Neural cell (in vitro differentiated cells): Measurements from ENCODE around the gene LIN37. TPM values are rescaled to one million over a fixed set of nuclear protein-coding genes. Genes with fewer than 3 reads are reported as not detected.

Experiments
- H2AFZ ChIP-seq: fragments of 200-600, 300-800 bp; sonication (generic), shearing (Covaris generic); 2 replicates; pipeline ENCODE4 v1.6.0; 2014; ENCODE audit warnings: low read depth, mild to moderate bottlenecking, antibody characterized with exemption, low read length, moderate library complexity
- H3F3A ChIP-seq: fragments of 200-600 bp; shearing (Covaris generic); 2 replicates; pipeline ENCODE4 v1.6.1; 2016; ENCODE audit warnings: mild to moderate bottlenecking, moderate library complexity, mixed read lengths, antibody characterized with exemption, low read length; ENCODE audit not compliant: insufficient read depth, poor library complexity, severe bottlenecking
- H3K27ac ChIP-seq: fragments of 200-600, 300-800 bp; sonication (generic), shearing (Covaris generic); 2 replicates; pipeline ENCODE4 v1.5.1; 2014; ENCODE audit warnings: mild to moderate bottlenecking, low read length, moderate library complexity
- H3K27me3 ChIP-seq: fragments of 300-800, 200-600 bp; sonication (generic), shearing (Covaris generic); 2 replicates; pipeline ENCODE4 v1.6.0; 2014; ENCODE audit warnings: mild to moderate bottlenecking, low read depth, low read length, moderate library complexity; ENCODE audit not compliant: insufficient read depth
- H3K36me3 ChIP-seq: fragments of 300-800, 200-600 bp; sonication (generic), shearing (Covaris generic); 2 replicates; pipeline ENCODE4 v1.5.1; 2014; ENCODE audit warnings: mild to moderate bottlenecking, antibody characterized with exemption, low read length, moderate library complexity; ENCODE audit not compliant: insufficient read depth
- H3K4me2 ChIP-seq: fragments of 300-800, 200-600 bp; sonication (generic), shearing (Covaris generic); 2 replicates; pipeline ENCODE4 v1.6.0; 2014; ENCODE audit warnings: mild to moderate bottlenecking, low read length
- H3K4me3 ChIP-seq: fragments of 300-800, 200-600 bp; sonication (generic), shearing (Covaris generic); 2 replicates; pipeline ENCODE4 v1.5.1; 2014; ENCODE audit warnings: mild to moderate bottlenecking, low read length, moderate library complexity
- H3K79me2 ChIP-seq: fragments of 200-600 bp; shearing (Covaris generic); replicated peaks from 2 replicates; pipeline ENCODE4 v1.6.0; 2014; ENCODE audit warnings: mild to moderate bottlenecking, low read length, moderate library complexity; ENCODE audit not compliant: insufficient read depth
- H3K9ac ChIP-seq: fragments of 300-800, 200-600 bp; sonication (generic), shearing (Covaris generic); 2 replicates; pipeline ENCODE4 v1.6.1; 2016; ENCODE audit warnings: mild to moderate bottlenecking, low read length, mixed read lengths
- H3K9me2 ChIP-seq: fragments of 200-600 bp; shearing (Covaris generic); 2 replicates; pipeline ENCODE4 v1.6.1; 2016; ENCODE audit warnings: mild to moderate bottlenecking, low read length, mixed read lengths; ENCODE audit not compliant: insufficient read depth
- H3K9me3 ChIP-seq: fragments of 200-600, 300-800 bp; sonication (generic), shearing (Covaris generic); 2 replicates; pipeline ENCODE4 v1.6.1; 2016; ENCODE audit warnings: mild to moderate bottlenecking, mixed run types, low read length, moderate library complexity, mixed read lengths
- H4K20me1 ChIP-seq: fragments of 200-600 bp; shearing (Covaris generic); 2 replicates; pipeline ENCODE4 v1.6.1; 2016; ENCODE audit warnings: mild to moderate bottlenecking, mixed run types; ENCODE audit not compliant: insufficient read depth
- CTCF ChIP-seq: fragments of 450-650 bp; IDR thresholded peaks from 2 replicates; pipeline ENCODE4 v1.5.1; 2014; ENCODE audit warnings: antibody characterized with exemption, mild to moderate bottlenecking, moderate library complexity; ENCODE audit not compliant: poor library complexity, severe bottlenecking
- EP300 ChIP-seq: fragments of 450-650 bp; conservative IDR thresholded peaks from 2 replicates; pipeline ENCODE4 v1.6.1; 2014; ENCODE audit warnings: antibody characterized with exemption, mild to moderate bottlenecking, moderate library complexity; ENCODE audit not compliant: poor library complexity, severe bottlenecking
- EZH2 ChIP-seq: fragments of 200-600, 300-800 bp; shearing (Covaris generic), sonication (generic); IDR thresholded peaks from 2 replicates; pipeline ENCODE4 v1.6.1; 2014; ENCODE audit warnings: antibody characterized with exemption, low read length, borderline replicate concordance, mild to moderate bottlenecking; ENCODE audit not compliant: insufficient read depth, poor library complexity, severe bottlenecking
- MXI1 ChIP-seq: fragments of 450-650 bp; conservative IDR thresholded peaks from 2 replicates; pipeline ENCODE4 v1.6.1; 2014; ENCODE audit warnings: antibody characterized with exemption, mild to moderate bottlenecking; ENCODE audit not compliant: poor library complexity, severe bottlenecking
- POLR2AphosphoS5 ChIP-seq: IDR thresholded peaks from 2 replicates; pipeline ENCODE4 v1.6.1; 2012
- RAD21 ChIP-seq: fragments of 450-650 bp; conservative IDR thresholded peaks from 2 replicates; pipeline ENCODE4 v1.6.1; 2014; ENCODE audit warnings: antibody characterized with exemption, mild to moderate bottlenecking, moderate library complexity
- SMC3 ChIP-seq: fragments of 450-650 bp; conservative IDR thresholded peaks from 2 replicates; pipeline ENCODE4 v1.6.1; 2014; ENCODE audit warnings: antibody characterized with exemption, mild to moderate bottlenecking, moderate library complexity; ENCODE audit not compliant: poor library complexity
- TAF1 ChIP-seq: IDR thresholded peaks from 2 replicates; pipeline ENCODE4 v1.6.1; 2012; ENCODE audit warnings: low read depth
- polyA plus RNA-seq: library from polyadenylated mRNA; depleted of rRNA; stranded (reverse); fragments of >200 nt; gene quantifications from 2 replicates; pipeline ENCODE4 v1.2.3, GENCODE V29; 2014
- TF ChIP-seq, protein P1 (sequence below): IDR thresholded peaks from 2 replicates; pipeline ENCODE4 v1.6.1; 2012; ENCODE audit warnings: borderline replicate concordance

Gene LIN37
- polyA plus RNA-seq, 1 donor from 2014 or later: 25.7 TPM

GRCh38 chr19:35731353-35731752 lies 17.0 kb upstream of the LIN37 start:
- no peaks in the 10 kb centered on the region for H3F3A ChIP-seq
- TF ChIP-seq SMC3 (no peak), MXI1 (no peak), POLR2AphosphoS5 (no peak), EP300 (no peak), CTCF (no peak), EZH2 (no peak), TAF1 (no peak), RAD21 (no peak)
- TF ChIP-seq, protein P1, sequence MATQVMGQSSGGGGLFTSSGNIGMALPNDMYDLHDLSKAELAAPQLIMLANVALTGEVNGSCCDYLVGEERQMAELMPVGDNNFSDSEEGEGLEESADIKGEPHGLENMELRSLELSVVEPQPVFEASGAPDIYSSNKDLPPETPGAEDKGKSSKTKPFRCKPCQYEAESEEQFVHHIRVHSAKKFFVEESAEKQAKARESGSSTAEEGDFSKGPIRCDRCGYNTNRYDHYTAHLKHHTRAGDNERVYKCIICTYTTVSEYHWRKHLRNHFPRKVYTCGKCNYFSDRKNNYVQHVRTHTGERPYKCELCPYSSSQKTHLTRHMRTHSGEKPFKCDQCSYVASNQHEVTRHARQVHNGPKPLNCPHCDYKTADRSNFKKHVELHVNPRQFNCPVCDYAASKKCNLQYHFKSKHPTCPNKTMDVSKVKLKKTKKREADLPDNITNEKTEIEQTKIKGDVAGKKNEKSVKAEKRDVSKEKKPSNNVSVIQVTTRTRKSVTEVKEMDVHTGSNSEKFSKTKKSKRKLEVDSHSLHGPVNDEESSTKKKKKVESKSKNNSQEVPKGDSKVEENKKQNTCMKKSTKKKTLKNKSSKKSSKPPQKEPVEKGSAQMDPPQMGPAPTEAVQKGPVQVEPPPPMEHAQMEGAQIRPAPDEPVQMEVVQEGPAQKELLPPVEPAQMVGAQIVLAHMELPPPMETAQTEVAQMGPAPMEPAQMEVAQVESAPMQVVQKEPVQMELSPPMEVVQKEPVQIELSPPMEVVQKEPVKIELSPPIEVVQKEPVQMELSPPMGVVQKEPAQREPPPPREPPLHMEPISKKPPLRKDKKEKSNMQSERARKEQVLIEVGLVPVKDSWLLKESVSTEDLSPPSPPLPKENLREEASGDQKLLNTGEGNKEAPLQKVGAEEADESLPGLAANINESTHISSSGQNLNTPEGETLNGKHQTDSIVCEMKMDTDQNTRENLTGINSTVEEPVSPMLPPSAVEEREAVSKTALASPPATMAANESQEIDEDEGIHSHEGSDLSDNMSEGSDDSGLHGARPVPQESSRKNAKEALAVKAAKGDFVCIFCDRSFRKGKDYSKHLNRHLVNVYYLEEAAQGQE: no peak
- H2AFZ ChIP-seq: no peak overlapping the region
- H3K27ac ChIP-seq: no peak overlapping the region
- H4K20me1 ChIP-seq: no peaks in the 10 kb centered on the region
- no peaks in the 10 kb centered on the region for H3K27me3 ChIP-seq
- H3K9ac ChIP-seq: no peak overlapping the region
- no peak overlapping the region for H3K4me2 ChIP-seq
- no peaks in the 10 kb centered on the region for H3K79me2 ChIP-seq
- H3K9me3 ChIP-seq: no peaks in the 10 kb centered on the region
- no peaks in the 10 kb centered on the region for H3K9me2 ChIP-seq
- no peaks in the 10 kb centered on the region for H3K36me3 ChIP-seq
- H3K4me3 ChIP-seq: no peak overlapping the region

- no peaks in the 10 kb centered on the region for H3K27me3 ChIP-seq
- no peaks in the 10 kb centered on the region for H3K9me2 ChIP-seq
- H3K79me2 ChIP-seq: no peaks in the 10 kb centered on the region
- no peak overlapping the region for H3K4me3 ChIP-seq
- H4K20me1 ChIP-seq: no peaks in the 10 kb centered on the region
- H3K9ac ChIP-seq: no peak overlapping the region
- H3K9me3 ChIP-seq: no peaks in the 10 kb centered on the region
- H3F3A ChIP-seq: no peaks in the 10 kb centered on the region
- no peak overlapping the region for H3K27ac ChIP-seq
- H3K36me3 ChIP-seq: no peaks in the 10 kb centered on the region
- no peak overlapping the region for H2AFZ ChIP-seq
- no peak overlapping the region for H3K4me2 ChIP-seq
- TF ChIP-seq, protein P1: no peak
- no peak for TF ChIP-seq RAD21
- no peak for TF ChIP-seq TAF1
- no peak for TF ChIP-seq POLR2AphosphoS5
- no peak for TF ChIP-seq EP300
- TF ChIP-seq EZH2: no peak
- no peak for TF ChIP-seq MXI1
- TF ChIP-seq CTCF: no peak
- TF ChIP-seq SMC3: no peak
Measured at GRCh38 chr19:35731779-35732405, 16.5 kb upstream of the LIN37 start.
